ENCODE results near the gene WDR73.

DNA sequence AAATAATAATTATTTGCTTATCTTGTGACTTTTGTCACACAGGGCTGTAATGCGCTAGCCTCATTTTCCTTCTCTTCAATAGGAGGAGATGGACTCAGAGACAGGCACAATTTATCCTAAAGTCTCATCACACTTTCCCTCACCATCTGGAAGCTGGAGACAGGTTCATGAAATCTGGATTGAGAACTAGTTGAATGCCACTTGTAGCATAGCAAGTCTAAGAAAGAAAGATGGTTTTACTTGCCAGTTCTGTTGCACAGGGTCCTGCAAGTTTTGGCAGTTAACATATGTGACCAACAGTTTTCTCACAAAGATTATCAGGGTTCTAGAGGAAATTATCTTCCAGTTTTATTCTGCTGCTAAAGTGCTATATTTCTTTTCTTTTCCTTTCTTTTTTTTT lies 62.3 kb downstream of the WDR73 start:
- no peak for TF ChIP-seq CTCF (IDR thresholded peaks at IDR 0.05; ENCODE audit: insufficient read depth, low read length)
- no peak for TF ChIP-seq REST (IDR thresholded peaks at IDR 0.05; ENCODE audit: insufficient replicate concordance, low read depth)
- TF ChIP-seq POLR2AphosphoS5 (IDR thresholded peaks at IDR 0.05; ENCODE audit: low read depth) = no peak
